WTC11 (cell line): ENCODE measurements around the gene CD101.

Experiments used
- ATF6 ChIP-seq: sonication (generic); formaldehyde crosslinking; IDR thresholded peaks from 2 replicates; pipeline ENCODE4 v1.8.1; 2023; ENCODE audit warnings: mild to moderate bottlenecking, missing genetic modification reagents
- CREB1 ChIP-seq: sonication (generic); formaldehyde crosslinking; IDR thresholded peaks from 2 replicates; pipeline ENCODE4 v1.8.0; 2023; ENCODE audit warnings: mild to moderate bottlenecking, missing genetic modification reagents
- IRF2 ChIP-seq: sonication (generic); formaldehyde crosslinking; IDR thresholded peaks from 2 replicates; pipeline ENCODE4 v1.8.0; 2022; ENCODE audit warnings: low read depth, missing genetic modification reagents, borderline replicate concordance
- MAX ChIP-seq: sonication (generic); formaldehyde crosslinking; IDR thresholded peaks from 2 replicates; pipeline ENCODE4 v1.8.0; 2022; ENCODE audit warnings: mild to moderate bottlenecking, missing genetic modification reagents
- NR1H2 ChIP-seq: sonication (generic); formaldehyde crosslinking; IDR thresholded peaks from 2 replicates; pipeline ENCODE4 v1.9.0; 2021; ENCODE audit warnings: mild to moderate bottlenecking, moderate library complexity, missing genetic modification reagents
- SMAD4 ChIP-seq: sonication (generic); formaldehyde crosslinking; IDR thresholded peaks from 2 replicates; pipeline ENCODE4 v1.8.0; 2022; ENCODE audit warnings: mild to moderate bottlenecking, missing genetic modification reagents
- TEAD1 ChIP-seq: sonication (generic); formaldehyde crosslinking; IDR thresholded peaks from 2 replicates; pipeline ENCODE4 v1.8.0; 2022; ENCODE audit warnings: mild to moderate bottlenecking, missing genetic modification reagents
- ZNF138 ChIP-seq: sonication (generic); formaldehyde crosslinking; conservative IDR thresholded peaks from 2 replicates; pipeline ENCODE4 v1.8.1; 2022; ENCODE audit warnings: mild to moderate bottlenecking, moderate library complexity, missing genetic modification reagents
- TF ChIP-seq, protein P1 (sequence below): fragments of 200-600 bp; IDR thresholded peaks from 2 replicates; pipeline ENCODE4 v1.8.0; 2022; ENCODE audit warnings: antibody characterized with exemption

- no peak for TF ChIP-seq SMAD4 (CRISPR knock-in tag)
- no peak for TF ChIP-seq TEAD1 (CRISPR knock-in tag)
- no peak for TF ChIP-seq MAX (CRISPR knock-in tag)
- TF ChIP-seq ZNF138 (CRISPR knock-in tag), result no peak
- TF ChIP-seq, protein P1, sequence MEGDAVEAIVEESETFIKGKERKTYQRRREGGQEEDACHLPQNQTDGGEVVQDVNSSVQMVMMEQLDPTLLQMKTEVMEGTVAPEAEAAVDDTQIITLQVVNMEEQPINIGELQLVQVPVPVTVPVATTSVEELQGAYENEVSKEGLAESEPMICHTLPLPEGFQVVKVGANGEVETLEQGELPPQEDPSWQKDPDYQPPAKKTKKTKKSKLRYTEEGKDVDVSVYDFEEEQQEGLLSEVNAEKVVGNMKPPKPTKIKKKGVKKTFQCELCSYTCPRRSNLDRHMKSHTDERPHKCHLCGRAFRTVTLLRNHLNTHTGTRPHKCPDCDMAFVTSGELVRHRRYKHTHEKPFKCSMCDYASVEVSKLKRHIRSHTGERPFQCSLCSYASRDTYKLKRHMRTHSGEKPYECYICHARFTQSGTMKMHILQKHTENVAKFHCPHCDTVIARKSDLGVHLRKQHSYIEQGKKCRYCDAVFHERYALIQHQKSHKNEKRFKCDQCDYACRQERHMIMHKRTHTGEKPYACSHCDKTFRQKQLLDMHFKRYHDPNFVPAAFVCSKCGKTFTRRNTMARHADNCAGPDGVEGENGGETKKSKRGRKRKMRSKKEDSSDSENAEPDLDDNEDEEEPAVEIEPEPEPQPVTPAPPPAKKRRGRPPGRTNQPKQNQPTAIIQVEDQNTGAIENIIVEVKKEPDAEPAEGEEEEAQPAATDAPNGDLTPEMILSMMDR, result no peak
- TF ChIP-seq ATF6 (CRISPR knock-in tag), result no peak
- TF ChIP-seq IRF2, result no peak
- no peak for TF ChIP-seq NR1H2 (CRISPR knock-in tag)
- TF ChIP-seq CREB1 (CRISPR knock-in tag), result no peak
Observed at GRCh38 chr1:116962987-116963639, 38.4 kb upstream of the CD101 start.
